Measurements from ENCODE around the gene MTG1. TPM values are rescaled to one million over a fixed set of nuclear protein-coding genes. Genes with fewer than 3 reads are reported as not detected.
A peak's percentile ranks its signal among the peaks of the same experiment; 100 is the strongest.

MTG1 gene
- total RNA-seq, 4 donors from 2014 or later = 28.7 to 65.7 (median 34.7) TPM

DNA sequence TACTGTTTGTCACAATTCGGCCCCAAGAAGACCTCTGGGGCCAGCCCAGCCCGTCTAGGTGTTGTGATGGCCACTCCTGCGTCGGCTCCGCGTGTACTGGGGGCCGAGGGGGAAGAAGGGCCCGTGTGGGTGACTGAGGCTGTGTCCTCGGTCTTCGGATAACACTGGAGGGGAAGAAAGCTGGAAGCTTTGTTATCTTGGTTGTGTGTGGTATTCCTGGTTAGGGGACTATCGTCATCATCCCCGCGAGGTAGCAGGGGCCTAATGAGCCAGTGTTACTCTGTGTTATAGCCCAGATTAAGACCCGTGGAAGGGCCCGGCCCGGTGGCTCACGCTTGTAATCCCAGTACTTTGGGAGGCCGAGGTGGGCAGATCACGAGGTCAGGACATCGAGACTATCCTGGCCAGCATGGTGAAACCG lies 854 bp downstream of the MTG1 start:
- peaks cover 2 to 63% (median 11%) of the 10 kb centered on the region in 3 donors for H3K36me3 ChIP-seq
- no peak for DNase-seq (ENCODE audit: low spot score in 2 of 2)

GRCh38 chr10:133396035-133396624 lies 2.2 kb downstream of the MTG1 start:
- peaks cover 2 to 62% (median 16%) of the 10 kb centered on the region in 3 donors for H3K36me3 ChIP-seq
- no peak for DNase-seq (ENCODE audit: low spot score in 2 of 2)
- H3K4me3 ChIP-seq = no peak overlapping the region
- H3K9me3 ChIP-seq = no peaks in the 10 kb centered on the region
- H3K27me3 ChIP-seq = no peaks in the 10 kb centered on the region
- TF ChIP-seq EP300 (IDR thresholded peaks at IDR 0.05) (no peak), CTCF (IDR thresholded peaks at IDR 0.05) (no peak), POLR2A (IDR thresholded peaks at IDR 0.05) (no peak)
- WGBS, 2 donors = 94% methylated on average over 19 of the region's 19 CpGs
- H3K4me1 ChIP-seq = peaks cover 0 to 25% (median 12%) of the 10 kb centered on the region in 4 donors
- H3K27ac ChIP-seq = no peak overlapping the region

More for the DNA sequence above, 854 bp downstream of the MTG1 start:
- no peaks in the 10 kb centered on the region for H3K27me3 ChIP-seq
- H3K4me3 ChIP-seq = peak overlapping the region; percentile 76 to 94 (median 84)
- TF ChIP-seq EP300 (IDR thresholded peaks at IDR 0.05) (no peak), CTCF (IDR thresholded peaks at IDR 0.05) (no peak), POLR2A (IDR thresholded peaks at IDR 0.05) (no peak)
- no peaks in the 10 kb centered on the region for H3K9me3 ChIP-seq
- 32% methylated on average over 21 of the region's 21 CpGs for WGBS, 2 donors
- peak overlapping the region in 3 of 4 donors; percentile 84 to 88 (median 86) for H3K27ac ChIP-seq
- peaks cover 0 to 25% (median 10%) of the 10 kb centered on the region in 4 donors for H3K4me1 ChIP-seq

DNA sequence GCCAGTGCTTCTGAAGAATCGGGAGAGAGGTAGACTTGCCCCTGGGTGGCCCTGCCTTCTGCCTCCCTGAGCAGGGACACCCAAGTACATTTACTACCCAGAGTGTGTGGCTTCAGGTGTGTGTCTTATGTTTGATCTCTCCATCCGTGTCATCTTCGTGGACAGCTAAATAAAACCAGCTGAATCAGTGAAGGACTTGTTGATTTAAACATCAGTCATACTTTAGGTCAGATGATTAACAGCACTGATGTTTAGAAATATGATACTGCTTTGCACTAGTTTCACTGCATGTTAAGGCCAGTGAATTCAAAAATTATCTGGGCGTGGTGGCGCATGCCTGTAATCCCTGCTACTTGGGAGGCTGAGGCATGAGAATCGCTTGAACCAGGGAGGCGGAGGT lies 4.0 kb downstream of the MTG1 start:
- WGBS, 2 donors = 95 to 97% methylated on average over 7 of the region's 7 CpGs
- no peak overlapping the region for H3K27ac ChIP-seq
- no peaks in the 10 kb centered on the region for H3K27me3 ChIP-seq
- no peaks in the 10 kb centered on the region for H3K9me3 ChIP-seq
- H3K4me1 ChIP-seq = peaks cover 0 to 25% (median 12%) of the 10 kb centered on the region in 4 donors
- H3K36me3 ChIP-seq = peaks cover 2 to 73% (median 31%) of the 10 kb centered on the region in 3 donors
- no peak overlapping the region for H3K4me3 ChIP-seq
- no peak for DNase-seq (ENCODE audit: low spot score in 2 of 2)
- no peak for TF ChIP-seq CTCF (IDR thresholded peaks at IDR 0.05)
- TF ChIP-seq EP300 (IDR thresholded peaks at IDR 0.05) = no peak
- TF ChIP-seq POLR2A (IDR thresholded peaks at IDR 0.05) = no peak

- H3K36me3 ChIP-seq = peaks cover 2 to 83% (median 31%) of the 10 kb centered on the region in 3 donors
- WGBS, 2 donors = 95% methylated on average over 14 to 19 of the region's 19 CpGs
- H3K27ac ChIP-seq = no peak overlapping the region
- no peaks in the 10 kb centered on the region for H3K27me3 ChIP-seq
- no peak overlapping the region for H3K4me3 ChIP-seq
- TF ChIP-seq CTCF (IDR thresholded peaks at IDR 0.05) = no peak
- no peak for TF ChIP-seq EP300 (IDR thresholded peaks at IDR 0.05)
- no peaks in the 10 kb centered on the region for H3K9me3 ChIP-seq
- peaks cover 0 to 20% (median 10%) of the 10 kb centered on the region in 4 donors for H3K4me1 ChIP-seq
- no peak for DNase-seq (ENCODE audit: low spot score in 2 of 2)
These were observed 5.2 kb downstream of the MTG1 start for GRCh38 chr10:133399123-133399601.

DNA sequence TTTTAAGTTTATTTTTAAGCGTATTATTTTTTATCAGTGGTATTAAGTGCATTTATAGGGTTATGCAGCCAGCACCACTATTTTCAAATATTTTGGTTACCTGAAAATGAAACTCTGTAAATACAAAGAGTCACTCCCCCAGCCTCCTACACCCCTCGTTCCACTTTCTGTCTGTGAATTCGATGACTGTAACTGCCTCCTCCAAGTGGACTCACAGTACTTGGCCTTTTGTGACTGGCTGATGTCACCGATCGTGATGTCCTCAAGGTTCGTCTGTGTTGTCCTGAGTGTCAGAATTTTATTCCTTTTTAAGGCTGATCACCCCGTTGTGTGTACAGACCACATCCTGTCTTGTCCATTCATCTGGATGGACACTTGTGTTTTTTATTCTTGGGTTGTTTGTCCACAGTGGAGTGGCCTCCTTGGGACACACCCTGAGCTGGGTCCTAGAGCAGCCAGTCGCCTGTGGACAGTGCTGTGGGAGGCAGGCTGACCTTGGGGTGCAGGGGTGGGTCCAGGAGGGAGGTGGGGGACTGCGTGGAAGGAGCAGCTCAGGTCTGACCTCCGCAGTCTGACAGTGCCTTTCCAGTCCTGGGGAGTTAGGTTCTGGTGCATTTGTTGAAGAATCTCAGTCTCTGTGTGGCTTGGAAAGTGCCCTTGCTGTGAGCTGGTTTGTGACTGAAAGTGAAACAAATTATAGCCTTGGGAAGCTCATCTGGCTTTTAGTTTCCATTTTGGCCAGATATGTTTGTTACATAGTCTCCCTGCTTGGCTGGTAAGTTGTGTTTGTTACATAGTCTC lies 6.9 kb downstream of the MTG1 start:
- H3K4me1 ChIP-seq = peaks cover 0 to 6% (median 1%) of the 10 kb centered on the region in 4 donors
- no peaks in the 10 kb centered on the region for H3K27me3 ChIP-seq
- TF ChIP-seq EP300 (IDR thresholded peaks at IDR 0.05) (no peak), POLR2A (IDR thresholded peaks at IDR 0.05) (no peak), CTCF (IDR thresholded peaks at IDR 0.05) (no peak)
- H3K36me3 ChIP-seq = peaks cover 2 to 97% (median 31%) of the 10 kb centered on the region in 3 donors
- H3K27ac ChIP-seq = no peak overlapping the region
- no peak overlapping the region for H3K4me3 ChIP-seq
- 84% methylated on average over 10 of the region's 10 CpGs for WGBS, 2 donors
- H3K9me3 ChIP-seq = no peaks in the 10 kb centered on the region
- no peak for DNase-seq (ENCODE audit: low spot score in 2 of 2)
